Measurements from ENCODE around the gene TRIM63.

The TRIM63 gene

GRCh38 chr1:26043765-26044164 is 23.7 kb downstream of the TRIM63 start:
- H3K4me3 ChIP-seq (ENCODE audit: low read length in 2 of 2): no peak overlapping the region
- peaks cover 39 to 46% of the 10 kb centered on the region in 2 donors for H3K27me3 ChIP-seq (ENCODE audit: control insufficient read depth in 1 of 2, insufficient read depth in 2 of 2, low read length in 2 of 2)
- H3K36me3 ChIP-seq (ENCODE audit: control insufficient read depth in 2 of 2, insufficient read depth in 2 of 2, low read length in 2 of 2): no peaks in the 10 kb centered on the region
- H3K9me3 ChIP-seq (ENCODE audit: control insufficient read depth in 2 of 2, low read length in 2 of 2): no peaks in the 10 kb centered on the region
- no peak overlapping the region for H3K27ac ChIP-seq (ENCODE audit: low read length)
- no peak overlapping the region for H3K9ac ChIP-seq (ENCODE audit: low read length in 2 of 2)
- H3K4me1 ChIP-seq (ENCODE audit: control insufficient read depth, insufficient read depth, low read length): peaks cover 6% of the 10 kb centered on the region

- Histone ChIP-seq H3K36me3 (ENCODE audit: control insufficient read depth in 2 of 2, insufficient read depth in 2 of 2, low read length in 2 of 2) (no peaks in the 10 kb centered on the region), H3K27me3 (ENCODE audit: control insufficient read depth in 1 of 2, insufficient read depth in 2 of 2, low read length in 2 of 2) (peaks cover 36 to 43% of the 10 kb centered on the region in 2 donors), H3K27ac (ENCODE audit: low read length) (no peak overlapping the region), H3K4me3 (ENCODE audit: low read length in 2 of 2) (no peak overlapping the region), H3K9ac (ENCODE audit: low read length in 2 of 2) (no peak overlapping the region), H3K4me1 (ENCODE audit: control insufficient read depth, insufficient read depth, low read length) (peaks cover 6% of the 10 kb centered on the region), H3K9me3 (ENCODE audit: control insufficient read depth in 2 of 2, low read length in 2 of 2) (no peaks in the 10 kb centered on the region)
Observed at GRCh38 chr1:26041978-26042377, 25.5 kb downstream of the TRIM63 start.

GRCh38 chr1:26041401-26041800 is 26.0 kb downstream of the TRIM63 start:
- H3K4me3 ChIP-seq (ENCODE audit: low read length in 2 of 2): no peak overlapping the region
- no peak overlapping the region for H3K27ac ChIP-seq (ENCODE audit: low read length)
- H3K27me3 ChIP-seq (ENCODE audit: control insufficient read depth in 1 of 2, insufficient read depth in 2 of 2, low read length in 2 of 2): peaks cover 30 to 37% of the 10 kb centered on the region in 2 donors
- H3K9ac ChIP-seq (ENCODE audit: low read length in 2 of 2): no peak overlapping the region
- no peaks in the 10 kb centered on the region for H3K9me3 ChIP-seq (ENCODE audit: control insufficient read depth in 2 of 2, low read length in 2 of 2)
- no peaks in the 10 kb centered on the region for H3K36me3 ChIP-seq (ENCODE audit: control insufficient read depth in 2 of 2, insufficient read depth in 2 of 2, low read length in 2 of 2)
- H3K4me1 ChIP-seq (ENCODE audit: control insufficient read depth, insufficient read depth, low read length): peaks cover 6% of the 10 kb centered on the region

- Histone ChIP-seq H3K36me3 (ENCODE audit: control insufficient read depth in 2 of 2, insufficient read depth in 2 of 2, low read length in 2 of 2) (no peaks in the 10 kb centered on the region), H3K9ac (ENCODE audit: low read length in 2 of 2) (no peak overlapping the region), H3K27me3 (ENCODE audit: control insufficient read depth in 1 of 2, insufficient read depth in 2 of 2, low read length in 2 of 2) (peaks cover 10 to 13% of the 10 kb centered on the region in 2 donors), H3K9me3 (ENCODE audit: control insufficient read depth in 2 of 2, low read length in 2 of 2) (no peaks in the 10 kb centered on the region), H3K27ac (ENCODE audit: low read length) (no peak overlapping the region), H3K4me1 (ENCODE audit: control insufficient read depth, insufficient read depth, low read length) (peaks cover 18% of the 10 kb centered on the region), H3K4me3 (ENCODE audit: low read length in 2 of 2) (no peak overlapping the region)
Observed at GRCh38 chr1:26038904-26039303, 28.5 kb downstream of the TRIM63 start.

DNA sequence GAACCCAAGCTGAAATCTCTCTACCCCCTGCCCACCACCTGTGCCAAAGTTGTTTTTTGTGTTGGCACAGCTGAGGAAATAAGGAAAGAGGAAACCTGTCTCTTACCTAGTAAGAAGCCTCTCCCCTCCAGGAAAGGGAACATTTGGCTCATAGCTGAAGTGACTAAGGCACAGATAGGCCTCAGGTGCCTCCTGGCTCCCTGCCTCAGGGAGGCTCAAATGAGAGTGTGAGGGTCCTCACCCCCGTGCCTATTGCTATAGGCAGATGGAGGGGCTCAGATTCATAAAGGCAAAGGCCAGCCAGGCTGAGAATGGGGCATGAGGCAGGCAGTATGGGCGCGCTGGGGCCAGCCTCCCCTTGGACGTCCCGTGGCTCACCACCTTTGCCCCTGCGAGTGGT is 29.0 kb downstream of the TRIM63 start:
- Histone ChIP-seq H3K27me3 (ENCODE audit: control insufficient read depth in 1 of 2, insufficient read depth in 2 of 2, low read length in 2 of 2) (peaks cover 8 to 10% of the 10 kb centered on the region in 2 donors), H3K9me3 (ENCODE audit: control insufficient read depth in 2 of 2, low read length in 2 of 2) (no peaks in the 10 kb centered on the region), H3K4me1 (ENCODE audit: control insufficient read depth, insufficient read depth, low read length) (peaks cover 18% of the 10 kb centered on the region), H3K36me3 (ENCODE audit: control insufficient read depth in 2 of 2, insufficient read depth in 2 of 2, low read length in 2 of 2) (no peaks in the 10 kb centered on the region), H3K27ac (ENCODE audit: low read length) (no peak overlapping the region), H3K4me3 (ENCODE audit: low read length in 2 of 2) (no peak overlapping the region), H3K9ac (ENCODE audit: low read length in 2 of 2) (no peak overlapping the region)

- Histone ChIP-seq H3K27ac (ENCODE audit: low read length) (no peak overlapping the region), H3K9ac (ENCODE audit: low read length in 2 of 2) (no peak overlapping the region), H3K4me1 (ENCODE audit: control insufficient read depth, insufficient read depth, low read length) (peaks cover 18% of the 10 kb centered on the region), H3K4me3 (ENCODE audit: low read length in 2 of 2) (no peak overlapping the region), H3K27me3 (ENCODE audit: control insufficient read depth in 1 of 2, insufficient read depth in 2 of 2, low read length in 2 of 2) (peaks cover 4 to 6% of the 10 kb centered on the region in 2 donors), H3K9me3 (ENCODE audit: control insufficient read depth in 2 of 2, low read length in 2 of 2) (no peaks in the 10 kb centered on the region), H3K36me3 (ENCODE audit: control insufficient read depth in 2 of 2, insufficient read depth in 2 of 2, low read length in 2 of 2) (no peaks in the 10 kb centered on the region)
Observed at GRCh38 chr1:26037904-26038303, 29.5 kb downstream of the TRIM63 start.

GRCh38 chr1:26036756-26037281 is 30.6 kb downstream of the TRIM63 start:
- H3K27ac ChIP-seq (ENCODE audit: low read length): no peak overlapping the region

DNA sequence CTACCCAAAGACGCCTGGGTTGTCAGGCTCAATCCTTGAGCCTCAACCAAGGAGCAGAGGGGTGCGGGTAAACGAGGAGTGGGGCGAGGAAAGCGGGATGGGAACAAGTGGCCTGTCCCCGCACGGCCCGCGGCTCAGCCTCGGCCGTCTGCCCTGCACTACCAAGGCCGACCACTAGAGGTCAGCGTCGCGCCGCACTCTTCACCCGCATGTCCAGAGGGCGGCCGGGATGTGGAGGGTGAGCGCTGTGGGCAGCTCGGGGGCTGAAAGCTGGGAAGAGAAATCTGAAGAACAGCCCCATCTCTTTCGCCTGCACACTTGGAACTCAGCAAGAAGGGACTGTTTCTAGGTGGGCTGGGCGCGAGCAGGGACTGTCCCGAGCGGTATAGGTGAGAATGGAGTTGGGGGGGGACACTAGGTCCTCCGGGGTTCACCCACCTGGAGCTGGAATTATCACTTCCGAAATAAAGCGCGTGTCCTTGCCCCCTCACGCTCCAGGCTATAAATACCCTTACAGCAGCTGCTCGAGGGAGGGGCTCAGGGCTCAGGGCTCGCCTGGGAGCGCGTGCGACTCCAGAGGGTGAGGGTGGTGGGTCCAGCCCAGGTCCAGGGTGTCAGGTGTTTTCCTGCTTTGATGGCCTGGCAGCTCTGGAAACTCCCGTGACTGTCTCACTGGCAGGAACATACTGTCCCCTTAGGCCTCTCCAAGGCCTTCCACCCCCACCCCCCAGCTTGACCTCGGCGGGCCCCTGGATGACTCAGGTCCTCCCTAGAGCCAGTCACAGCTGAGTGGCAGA is 31.3 kb downstream of the TRIM63 start:
- Histone ChIP-seq H3K27ac (ENCODE audit: low read length) (peak overlapping the region; percentile 73), H3K9me3 (ENCODE audit: control insufficient read depth in 2 of 2, low read length in 2 of 2) (no peaks in the 10 kb centered on the region), H3K4me1 (ENCODE audit: control insufficient read depth, insufficient read depth, low read length) (peaks cover 18% of the 10 kb centered on the region), H3K9ac (ENCODE audit: low read length in 2 of 2) (peak overlapping the region; percentile 80 to 88), H3K4me3 (ENCODE audit: low read length in 2 of 2) (peak overlapping the region; percentile 93 to 96), H3K27me3 (ENCODE audit: control insufficient read depth in 1 of 2, insufficient read depth in 2 of 2, low read length in 2 of 2) (peaks cover 0 to 2% of the 10 kb centered on the region in 2 donors), H3K36me3 (ENCODE audit: control insufficient read depth in 2 of 2, insufficient read depth in 2 of 2, low read length in 2 of 2) (no peaks in the 10 kb centered on the region)

More at GRCh38 chr1:26036756-26037281, 30.6 kb downstream of the TRIM63 start:
- H3K27me3 ChIP-seq (ENCODE audit: control insufficient read depth in 1 of 2, insufficient read depth in 2 of 2, low read length in 2 of 2): peaks cover 0 to 2% of the 10 kb centered on the region in 2 donors
- no peaks in the 10 kb centered on the region for H3K9me3 ChIP-seq (ENCODE audit: control insufficient read depth in 2 of 2, low read length in 2 of 2)
- H3K9ac ChIP-seq (ENCODE audit: low read length in 2 of 2): no peak overlapping the region
- H3K4me1 ChIP-seq (ENCODE audit: control insufficient read depth, insufficient read depth, low read length): peaks cover 18% of the 10 kb centered on the region
- H3K4me3 ChIP-seq (ENCODE audit: low read length in 2 of 2): no peak overlapping the region
- H3K36me3 ChIP-seq (ENCODE audit: control insufficient read depth in 2 of 2, insufficient read depth in 2 of 2, low read length in 2 of 2): no peaks in the 10 kb centered on the region

- H3K27ac ChIP-seq (ENCODE audit: low read length): peak overlapping the region; percentile 73
- H3K9me3 ChIP-seq (ENCODE audit: control insufficient read depth in 2 of 2, low read length in 2 of 2): no peaks in the 10 kb centered on the region
- peaks cover 18% of the 10 kb centered on the region for H3K4me1 ChIP-seq (ENCODE audit: control insufficient read depth, insufficient read depth, low read length)
- no peaks in the 10 kb centered on the region for H3K36me3 ChIP-seq (ENCODE audit: control insufficient read depth in 2 of 2, insufficient read depth in 2 of 2, low read length in 2 of 2)
- peak overlapping the region; percentile 93 to 96 for H3K4me3 ChIP-seq (ENCODE audit: low read length in 2 of 2)
- H3K9ac ChIP-seq (ENCODE audit: low read length in 2 of 2): peak overlapping the region; percentile 80 to 88
- peaks cover 0 to 4% of the 10 kb centered on the region in 2 donors for H3K27me3 ChIP-seq (ENCODE audit: control insufficient read depth in 1 of 2, insufficient read depth in 2 of 2, low read length in 2 of 2)
Observed at GRCh38 chr1:26035203-26035958, 32.0 kb downstream of the TRIM63 start.

DNA sequence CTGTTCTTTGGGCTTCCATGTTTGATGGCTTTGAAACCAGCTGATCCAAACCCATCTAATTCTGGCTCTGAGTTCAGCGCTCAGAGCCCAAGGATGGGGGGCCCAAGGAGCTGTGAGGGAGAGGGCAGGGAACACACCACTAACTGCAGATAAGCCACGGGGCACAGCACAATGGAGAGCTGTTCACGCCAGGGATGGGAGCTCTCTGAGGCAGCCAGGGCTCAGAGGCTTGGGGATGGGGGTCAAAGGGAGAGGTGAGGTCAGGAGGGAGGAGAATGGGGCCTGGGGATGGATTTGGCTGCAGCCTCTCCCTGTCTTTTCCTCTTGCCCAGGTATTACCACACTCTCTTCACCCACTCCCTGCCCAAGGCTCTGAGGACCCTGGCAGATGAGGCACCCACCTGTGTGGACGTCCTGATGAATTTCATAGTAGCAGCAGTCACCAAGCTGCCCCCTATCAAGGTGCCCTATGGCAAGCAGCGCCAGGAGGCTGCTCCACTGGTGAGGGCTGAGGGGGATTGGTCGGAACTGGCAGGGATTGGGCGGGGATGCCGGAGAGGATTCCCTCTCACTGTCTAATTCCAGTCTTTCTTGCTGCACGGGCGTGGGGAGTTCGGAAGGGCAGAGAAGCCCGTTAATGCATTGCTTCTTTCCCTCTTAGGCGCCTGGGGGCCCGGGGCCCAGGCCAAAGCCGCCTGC is 32.8 kb downstream of the TRIM63 start:
- H3K27ac ChIP-seq (ENCODE audit: low read length): peak overlapping the region; percentile 73
- H3K9me3 ChIP-seq (ENCODE audit: control insufficient read depth in 2 of 2, low read length in 2 of 2): no peaks in the 10 kb centered on the region
- peaks cover 18% of the 10 kb centered on the region for H3K4me1 ChIP-seq (ENCODE audit: control insufficient read depth, insufficient read depth, low read length)
- H3K9ac ChIP-seq (ENCODE audit: low read length in 2 of 2): peak overlapping the region; percentile 36 to 88
- H3K36me3 ChIP-seq (ENCODE audit: control insufficient read depth in 2 of 2, insufficient read depth in 2 of 2, low read length in 2 of 2): no peaks in the 10 kb centered on the region
- H3K27me3 ChIP-seq (ENCODE audit: control insufficient read depth in 1 of 2, insufficient read depth in 2 of 2, low read length in 2 of 2): peaks cover 0 to 4% of the 10 kb centered on the region in 2 donors
- H3K4me3 ChIP-seq (ENCODE audit: low read length in 2 of 2): peak overlapping the region; percentile 93 to 96

Measured in stomach smooth muscle (tissue), 2 donors.